Calu3 (cell line): ENCODE data around the gene PKN2. TPM values are rescaled to one million over a fixed set of nuclear protein-coding genes. Genes with fewer than 3 reads are reported as not detected.

ENCODE experiments used
- BruUV-seq: library from RNA; stranded (reverse); fragments of 400-500 nt; replicated peaks from 2 replicates; lab custom pipeline; 2021; lab: Mats Ljungman, UMichigan
- CTCF ChIA-PET: fragments of 300-600 bp; sonication (Branson Sonifier 250); formaldehyde crosslinking; loops from one replicate; lab custom pipeline; 2022; ENCODE audit warnings: antibody characterized with exemption; lab: Charles Lee
- DNase-seq: peaks from one replicate; pipeline ENCODE4 v3.0.0; 2022
- H3K27ac Mint-ChIP-seq: one replicate; pipeline ENCODE4 v1.8.0; 2022; ENCODE audit warnings: mixed read lengths; ENCODE audit not compliant: unreplicated experiment
- H3K27me3 Mint-ChIP-seq: one replicate; pipeline ENCODE4 v1.8.0; 2022; ENCODE audit warnings: mixed read lengths; ENCODE audit not compliant: unreplicated experiment
- H3K36me3 Mint-ChIP-seq: one replicate; pipeline ENCODE4 v1.8.0; 2022; ENCODE audit warnings: mild to moderate bottlenecking, moderate library complexity, mixed read lengths; ENCODE audit not compliant: insufficient read depth, unreplicated experiment
- H3K4me1 Mint-ChIP-seq: one replicate; pipeline ENCODE4 v1.8.0; 2022; ENCODE audit warnings: mild to moderate bottlenecking, low read depth, mixed read lengths; ENCODE audit not compliant: unreplicated experiment
- H3K4me3 Mint-ChIP-seq: one replicate; pipeline ENCODE4 v1.8.0; 2022; ENCODE audit warnings: mild to moderate bottlenecking, low read depth, moderate library complexity, mixed read lengths; ENCODE audit not compliant: unreplicated experiment
- H3K9me3 Mint-ChIP-seq: one replicate; pipeline ENCODE4 v1.8.0; 2022; ENCODE audit warnings: low read depth, mixed read lengths; ENCODE audit not compliant: unreplicated experiment
- CTCF ChIP-seq: fragments of 200-600 bp; IDR thresholded peaks from one replicate; pipeline ENCODE4 v1.8.0; 2022; ENCODE audit warnings: antibody characterized with exemption; ENCODE audit not compliant: unreplicated experiment
- intact Hi-C: fragments of 100-400 bp; cut with micrococcal nuclease; formaldehyde crosslinking; loops from one replicate; pipeline ENCODE4 v1.10.0; 2022; ENCODE audit not compliant: unreplicated experiment
- total RNA-seq: library from RNA; stranded (reverse); gene quantifications from 2 replicates; pipeline ENCODE4 v1.2.3, GENCODE V29; 2022

The PKN2 gene
- total RNA-seq, 1 experiment from 2014 or later = 82.8 TPM

- intact Hi-C loops = no loop called here
- CTCF ChIA-PET = no interaction called here
- BruUV-seq = no TSS peak
- peaks cover 5% of the 10 kb centered on the region for H3K36me3 Mint-ChIP-seq
- peaks cover 9% of the 10 kb centered on the region for H3K4me1 Mint-ChIP-seq
- no peak overlapping the region for H3K4me3 Mint-ChIP-seq
- no peak for TF ChIP-seq CTCF
- no peaks in the 10 kb centered on the region for H3K27me3 Mint-ChIP-seq
- H3K9me3 Mint-ChIP-seq = no peaks in the 10 kb centered on the region
- no peak overlapping the region for H3K27ac Mint-ChIP-seq
- DNase-seq = no peak
Measured at GRCh38 chr1:88744142-88744541, 60.1 kb downstream of the PKN2 start.

- Mint-ChIP-seq H3K4me1 (peaks cover 15% of the 10 kb centered on the region), H3K27ac (no peak overlapping the region), H3K36me3 (peaks cover 5% of the 10 kb centered on the region), H3K4me3 (no peak overlapping the region), H3K9me3 (no peaks in the 10 kb centered on the region), H3K27me3 (no peaks in the 10 kb centered on the region)
- no peak for DNase-seq
- intact Hi-C loops = no loop called here
- CTCF ChIA-PET = no interaction called here
- BruUV-seq = no TSS peak
- no peak for TF ChIP-seq CTCF
Measured at GRCh38 chr1:88746916-88747315, 62.8 kb downstream of the PKN2 start.

- no peak for TF ChIP-seq CTCF
- Mint-ChIP-seq H3K9me3 (no peaks in the 10 kb centered on the region), H3K27me3 (no peaks in the 10 kb centered on the region), H3K27ac (no peak overlapping the region), H3K4me1 (peaks cover 18% of the 10 kb centered on the region), H3K36me3 (peaks cover 5% of the 10 kb centered on the region), H3K4me3 (no peak overlapping the region)
- intact Hi-C loops = no loop called here
- no TSS peak for BruUV-seq
- no peak for DNase-seq
- CTCF ChIA-PET = no interaction called here
Measured at GRCh38 chr1:88751714-88752113, 67.6 kb downstream of the PKN2 start.

- DNase-seq = no peak
- intact Hi-C loops = no loop called here
- CTCF ChIA-PET = no interaction called here
- no peak overlapping the region for H3K4me3 Mint-ChIP-seq
- no TSS peak for BruUV-seq
- no peak overlapping the region for H3K27ac Mint-ChIP-seq
- no peaks in the 10 kb centered on the region for H3K27me3 Mint-ChIP-seq
- no peak for TF ChIP-seq CTCF
- peaks cover 2% of the 10 kb centered on the region for H3K9me3 Mint-ChIP-seq
- peaks cover 18% of the 10 kb centered on the region for H3K4me1 Mint-ChIP-seq
- H3K36me3 Mint-ChIP-seq = peaks cover 5% of the 10 kb centered on the region
Measured at GRCh38 chr1:88753506-88753905, 69.4 kb downstream of the PKN2 start.
